Measurements from ENCODE around the gene LIG1. TPM values are rescaled to one million over a fixed set of nuclear protein-coding genes. Genes with fewer than 3 reads are reported as not detected.

LIG1 gene
- total and polyA plus RNA-seq, 2 experiments from 2014 or later, result 79.3 to 96.9 TPM

DNA sequence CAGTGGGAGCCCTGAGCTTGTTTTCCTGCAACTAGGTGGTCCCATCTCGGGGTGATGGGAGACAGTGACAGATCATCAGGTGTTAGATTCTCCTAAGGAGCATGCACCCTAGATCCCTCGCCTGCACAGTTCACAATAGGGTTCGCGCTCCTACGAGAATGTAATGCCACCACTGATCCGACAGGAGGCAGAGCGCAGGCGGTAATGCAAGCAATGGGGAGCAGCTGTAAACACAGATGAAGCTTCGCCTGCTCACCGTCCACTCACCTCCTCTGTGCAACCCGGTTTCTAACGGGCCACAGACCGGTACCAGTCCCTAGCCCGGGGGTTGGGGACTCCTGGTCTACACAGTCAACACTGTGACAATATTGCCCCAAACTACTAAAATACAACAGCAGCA lies 46.8 kb upstream of the LIG1 start:
- Histone ChIP-seq H3K79me2 (replicated peaks; ENCODE audit: insufficient read depth) (no peaks in the 10 kb centered on the region), H3K27me3 (ENCODE audit: insufficient read depth) (no peaks in the 10 kb centered on the region), H3K27ac (ENCODE audit: low read depth) (no peak overlapping the region), H3K9me2 (ENCODE audit: insufficient read depth) (no peaks in the 10 kb centered on the region), H3K4me3 (no peak overlapping the region), H3K4me1 (ENCODE audit: insufficient read depth) (no peaks in the 10 kb centered on the region), H4K20me1 (replicated peaks; ENCODE audit: insufficient read depth) (no peaks in the 10 kb centered on the region), H3K4me2 (no peak overlapping the region), H3F3A (replicated peaks; ENCODE audit: low read depth) (no peaks in the 10 kb centered on the region), H2AFZ (no peak overlapping the region), H3K36me3 (ENCODE audit: insufficient read depth) (no peaks in the 10 kb centered on the region)
- Mint-ChIP-seq H3K4me1 (peaks cover 8% of the 10 kb centered on the region; the same call in 2 of the 3 replicates), H3K9me3 (no peaks in the 10 kb centered on the region), H3K36me3 (ENCODE audit: low read depth) (no peaks in the 10 kb centered on the region; the same call in 1 of the 3 replicates), H3K27ac (no peak overlapping the region), H3K4me3 (no peak overlapping the region), H3K27me3 (ENCODE audit: insufficient read depth, low read depth, poor library complexity) (no peaks in the 10 kb centered on the region)
- TF ChIP-seq, protein P1, sequence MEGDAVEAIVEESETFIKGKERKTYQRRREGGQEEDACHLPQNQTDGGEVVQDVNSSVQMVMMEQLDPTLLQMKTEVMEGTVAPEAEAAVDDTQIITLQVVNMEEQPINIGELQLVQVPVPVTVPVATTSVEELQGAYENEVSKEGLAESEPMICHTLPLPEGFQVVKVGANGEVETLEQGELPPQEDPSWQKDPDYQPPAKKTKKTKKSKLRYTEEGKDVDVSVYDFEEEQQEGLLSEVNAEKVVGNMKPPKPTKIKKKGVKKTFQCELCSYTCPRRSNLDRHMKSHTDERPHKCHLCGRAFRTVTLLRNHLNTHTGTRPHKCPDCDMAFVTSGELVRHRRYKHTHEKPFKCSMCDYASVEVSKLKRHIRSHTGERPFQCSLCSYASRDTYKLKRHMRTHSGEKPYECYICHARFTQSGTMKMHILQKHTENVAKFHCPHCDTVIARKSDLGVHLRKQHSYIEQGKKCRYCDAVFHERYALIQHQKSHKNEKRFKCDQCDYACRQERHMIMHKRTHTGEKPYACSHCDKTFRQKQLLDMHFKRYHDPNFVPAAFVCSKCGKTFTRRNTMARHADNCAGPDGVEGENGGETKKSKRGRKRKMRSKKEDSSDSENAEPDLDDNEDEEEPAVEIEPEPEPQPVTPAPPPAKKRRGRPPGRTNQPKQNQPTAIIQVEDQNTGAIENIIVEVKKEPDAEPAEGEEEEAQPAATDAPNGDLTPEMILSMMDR (conservative IDR thresholded peaks at IDR 0.05; ENCODE audit: low read depth in 2 of 2), result peak; percentile 63 to 76
- TF ChIP-seq, protein P2, sequence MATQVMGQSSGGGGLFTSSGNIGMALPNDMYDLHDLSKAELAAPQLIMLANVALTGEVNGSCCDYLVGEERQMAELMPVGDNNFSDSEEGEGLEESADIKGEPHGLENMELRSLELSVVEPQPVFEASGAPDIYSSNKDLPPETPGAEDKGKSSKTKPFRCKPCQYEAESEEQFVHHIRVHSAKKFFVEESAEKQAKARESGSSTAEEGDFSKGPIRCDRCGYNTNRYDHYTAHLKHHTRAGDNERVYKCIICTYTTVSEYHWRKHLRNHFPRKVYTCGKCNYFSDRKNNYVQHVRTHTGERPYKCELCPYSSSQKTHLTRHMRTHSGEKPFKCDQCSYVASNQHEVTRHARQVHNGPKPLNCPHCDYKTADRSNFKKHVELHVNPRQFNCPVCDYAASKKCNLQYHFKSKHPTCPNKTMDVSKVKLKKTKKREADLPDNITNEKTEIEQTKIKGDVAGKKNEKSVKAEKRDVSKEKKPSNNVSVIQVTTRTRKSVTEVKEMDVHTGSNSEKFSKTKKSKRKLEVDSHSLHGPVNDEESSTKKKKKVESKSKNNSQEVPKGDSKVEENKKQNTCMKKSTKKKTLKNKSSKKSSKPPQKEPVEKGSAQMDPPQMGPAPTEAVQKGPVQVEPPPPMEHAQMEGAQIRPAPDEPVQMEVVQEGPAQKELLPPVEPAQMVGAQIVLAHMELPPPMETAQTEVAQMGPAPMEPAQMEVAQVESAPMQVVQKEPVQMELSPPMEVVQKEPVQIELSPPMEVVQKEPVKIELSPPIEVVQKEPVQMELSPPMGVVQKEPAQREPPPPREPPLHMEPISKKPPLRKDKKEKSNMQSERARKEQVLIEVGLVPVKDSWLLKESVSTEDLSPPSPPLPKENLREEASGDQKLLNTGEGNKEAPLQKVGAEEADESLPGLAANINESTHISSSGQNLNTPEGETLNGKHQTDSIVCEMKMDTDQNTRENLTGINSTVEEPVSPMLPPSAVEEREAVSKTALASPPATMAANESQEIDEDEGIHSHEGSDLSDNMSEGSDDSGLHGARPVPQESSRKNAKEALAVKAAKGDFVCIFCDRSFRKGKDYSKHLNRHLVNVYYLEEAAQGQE (IDR thresholded peaks at IDR 0.05; ENCODE audit: unreplicated experiment), result no peak
- DNase-seq (ENCODE audit: low spot score) (peak; percentile 82), ATAC-seq (peak; percentile 92)

DNA sequence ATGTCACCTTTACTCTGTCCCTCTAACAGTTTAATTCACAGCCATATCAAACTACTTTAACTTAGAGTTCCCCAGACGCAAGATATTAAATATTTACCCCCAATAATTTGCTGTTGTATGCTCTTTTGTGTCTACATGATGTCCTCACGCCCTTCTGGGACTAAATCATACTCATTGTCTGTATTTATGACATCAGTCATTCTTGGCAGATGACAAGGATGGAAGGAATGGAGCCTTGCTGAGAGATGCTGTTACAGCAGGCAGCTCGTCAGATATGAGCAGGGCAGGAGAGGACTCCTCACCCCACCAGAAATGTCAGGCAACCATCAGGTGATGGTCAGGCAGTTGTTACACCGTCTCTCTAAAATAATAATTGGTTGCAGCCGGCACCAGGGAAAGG lies 43.8 kb upstream of the LIG1 start:
- no peak overlapping the region for H3K4me3 ChIP-seq
- no peak for ATAC-seq

More for the DNA sequence above, 43.8 kb upstream of the LIG1 start:
- Histone ChIP-seq H3K79me2 (replicated peaks; ENCODE audit: insufficient read depth) (no peaks in the 10 kb centered on the region), H2AFZ (no peak overlapping the region), H3K4me2 (no peak overlapping the region), H3K27me3 (ENCODE audit: insufficient read depth) (no peaks in the 10 kb centered on the region), H3K9me2 (ENCODE audit: insufficient read depth) (no peaks in the 10 kb centered on the region), H4K20me1 (replicated peaks; ENCODE audit: insufficient read depth) (no peaks in the 10 kb centered on the region), H3F3A (replicated peaks; ENCODE audit: low read depth) (no peaks in the 10 kb centered on the region), H3K36me3 (ENCODE audit: insufficient read depth) (no peaks in the 10 kb centered on the region), H3K27ac (ENCODE audit: low read depth) (no peak overlapping the region), H3K4me1 (ENCODE audit: insufficient read depth) (no peaks in the 10 kb centered on the region)
- TF ChIP-seq, protein P2 (IDR thresholded peaks at IDR 0.05; ENCODE audit: unreplicated experiment), result no peak
- TF ChIP-seq STAT1 (IDR thresholded peaks at IDR 0.05; ENCODE audit: unreplicated experiment), result no peak
- TF ChIP-seq EZH2 (IDR thresholded peaks at IDR 0.05; ENCODE audit: low read depth, unreplicated experiment), result no peak
- no peak for TF ChIP-seq JUNB (IDR thresholded peaks at IDR 0.05; ENCODE audit: unreplicated experiment)
- no peak for TF ChIP-seq ZNF331 (CRISPR knock-in tag; IDR thresholded peaks at IDR 0.05; ENCODE audit: low read depth)
- no peak for TF ChIP-seq POLR2AphosphoS5 (IDR thresholded peaks at IDR 0.05; ENCODE audit: low read depth)
- no peak for TF ChIP-seq ETS1 (IDR thresholded peaks at IDR 0.05)
- TF ChIP-seq EZH2phosphoT487 (IDR thresholded peaks at IDR 0.05; ENCODE audit: unreplicated experiment), result no peak
- TF ChIP-seq NANOG (IDR thresholded peaks at IDR 0.05; ENCODE audit: borderline replicate concordance), result no peak
- TF ChIP-seq CREB1 (CRISPR knock-in tag; IDR thresholded peaks at IDR 0.05; ENCODE audit: low read depth), result no peak
- TF ChIP-seq, protein P1 (conservative IDR thresholded peaks at IDR 0.05; ENCODE audit: low read depth in 2 of 2), result no peak
- TF ChIP-seq ZNF114 (CRISPR knock-in tag; IDR thresholded peaks at IDR 0.05), result no peak
- no peaks in the 10 kb centered on the region for H3K27me3 Mint-ChIP-seq (ENCODE audit: insufficient read depth, low read depth, poor library complexity)
- DNase-seq (ENCODE audit: low spot score), result no peak
- H3K36me3 Mint-ChIP-seq (ENCODE audit: low read depth), result no peaks in the 10 kb centered on the region; the same call in 1 of the 3 replicates
- no peak overlapping the region for H3K4me3 Mint-ChIP-seq
- H3K27ac Mint-ChIP-seq, result no peak overlapping the region
- no peaks in the 10 kb centered on the region for H3K9me3 Mint-ChIP-seq
- H3K4me1 Mint-ChIP-seq, result peaks cover 6% of the 10 kb centered on the region; the same call in 2 of the 3 replicates
